HEK293T (cell line): Measurements from ENCODE around the gene KIF5B.
A peak's percentile ranks its signal among the peaks of the same experiment; 100 is the strongest.

ENCODE experiments used
- CTCF ChIA-PET: fragments of 350-600 bp; formaldehyde crosslinking; extraction: SDS; loops from one replicate; lab custom pipeline; 2021; ENCODE audit warnings: antibody characterized with exemption, inconsistent platforms; lab: Yijun Ruan, JAX
- POLR2A ChIA-PET: fragments of 350-600 bp; formaldehyde crosslinking; extraction: SDS; loops from one replicate; lab custom pipeline; 2020; ENCODE audit warnings: antibody characterized with exemption, inconsistent platforms; lab: Yijun Ruan, JAX
- DNase-seq: peaks from one replicate; pipeline ENCODE4 v3.0.0; 2012; ENCODE audit warnings: mixed read lengths; ENCODE audit errors: extremely low spot score
- ARNT ChIP-seq: fragments of 450-650 bp; IDR thresholded peaks from 2 replicates; pipeline ENCODE4 v1.6.1; 2017; ENCODE audit warnings: mild to moderate bottlenecking
- BHLHE40 ChIP-seq: fragments of 450-650 bp; IDR thresholded peaks from 2 replicates; pipeline ENCODE4 v1.6.1; 2016; ENCODE audit warnings: mild to moderate bottlenecking, moderate library complexity, borderline replicate concordance
- CTBP1 ChIP-seq: fragments of 450-650 bp; IDR thresholded peaks from 2 replicates; pipeline ENCODE4 v1.6.1; 2016; ENCODE audit warnings: borderline replicate concordance
- ELF4 ChIP-seq: fragments of 450-650 bp; IDR thresholded peaks from 2 replicates; pipeline ENCODE4 v1.6.1; 2017; ENCODE audit warnings: antibody characterized with exemption
- FOXA1 ChIP-seq: fragments of 450-650 bp; IDR thresholded peaks from 2 replicates; pipeline ENCODE4 v1.6.1; 2016; ENCODE audit warnings: mild to moderate bottlenecking
- FOXK2 ChIP-seq: fragments of 450-650 bp; IDR thresholded peaks from 2 replicates; pipeline ENCODE4 v1.6.1; 2016; ENCODE audit warnings: mild to moderate bottlenecking
- FOXM1 ChIP-seq: fragments of 450-650 bp; IDR thresholded peaks from 2 replicates; pipeline ENCODE4 v1.6.1; 2017; ENCODE audit warnings: mild to moderate bottlenecking, borderline replicate concordance
- HDGF ChIP-seq: fragments of 450-650 bp; IDR thresholded peaks from 2 replicates; pipeline ENCODE4 v1.6.1; 2017; ENCODE audit warnings: antibody characterized with exemption, borderline replicate concordance
- L3MBTL2 ChIP-seq: fragments of 450-650 bp; conservative IDR thresholded peaks from 2 replicates; pipeline ENCODE4 v1.6.1; 2016; ENCODE audit warnings: mild to moderate bottlenecking
- LEF1 ChIP-seq: fragments of 450-650 bp; IDR thresholded peaks from 2 replicates; pipeline ENCODE4 v1.6.1; 2017; ENCODE audit warnings: mild to moderate bottlenecking, borderline replicate concordance
- NFRKB ChIP-seq: fragments of 450-650 bp; IDR thresholded peaks from 2 replicates; pipeline ENCODE4 v1.6.1; 2016; ENCODE audit warnings: mild to moderate bottlenecking, moderate library complexity
- PKNOX1 ChIP-seq: fragments of 450-650 bp; IDR thresholded peaks from 2 replicates; pipeline ENCODE4 v1.6.1; 2016
- SP1 ChIP-seq: fragments of 450-650 bp; IDR thresholded peaks from 2 replicates; pipeline ENCODE4 v1.6.1; 2017
- SUZ12 ChIP-seq: fragments of 450-650 bp; IDR thresholded peaks from 2 replicates; pipeline ENCODE4 v1.6.1; 2016; ENCODE audit warnings: mild to moderate bottlenecking
- TARDBP ChIP-seq: fragments of 450-650 bp; IDR thresholded peaks from 2 replicates; pipeline ENCODE4 v1.6.1; 2016
- ZNF384 ChIP-seq: fragments of 450-650 bp; IDR thresholded peaks from 2 replicates; pipeline ENCODE4 v1.6.1; 2016

The KIF5B gene

GRCh38 chr10:32095116-32095733, 39.0 kb upstream of the KIF5B start:
- no peak for DNase-seq
- CTCF ChIA-PET: no interaction called here
- TF ChIP-seq FOXK2 (no peak), ZNF384 (peak; percentile 52)
- POLR2A ChIA-PET: no interaction called here

GRCh38 chr10:32093650-32094049, 37.4 kb upstream of the KIF5B start:
- no peak for DNase-seq
- ChIA-PET POLR2A (no interaction called here), CTCF (no interaction called here)
- TF ChIP-seq NFRKB (no peak), ARNT (no peak), ELF4 (no peak), FOXM1 (no peak), TARDBP (no peak), HDGF (no peak), SP1 (no peak), FOXA1 (no peak), CTBP1 (no peak), LEF1 (no peak), FOXK2 (no peak), ZNF384 (no peak), L3MBTL2 (no peak)

DNA sequence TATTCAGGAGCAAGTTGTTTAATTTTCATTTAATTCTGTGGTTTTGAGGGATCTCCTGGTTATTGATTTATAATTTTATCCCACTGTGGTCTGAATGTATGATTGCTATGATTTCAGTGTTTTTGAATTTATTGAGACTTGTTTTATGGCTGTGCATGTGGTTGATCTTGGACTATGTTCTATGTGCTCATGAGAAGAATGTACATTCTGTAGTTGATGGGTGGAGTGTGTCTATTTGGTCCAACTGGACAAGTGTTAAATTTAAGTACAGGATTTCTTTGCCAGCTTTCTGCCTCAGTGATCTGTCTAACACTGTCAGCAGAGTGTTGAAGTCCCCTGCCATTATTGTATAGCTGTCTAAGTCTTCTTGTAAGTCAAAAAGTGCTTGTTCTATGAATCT, 34.8 kb upstream of the KIF5B start:
- no peak for DNase-seq
- POLR2A ChIA-PET: no interaction called here
- TF ChIP-seq NFRKB: no peak
- TF ChIP-seq SUZ12: no peak
- no peak for TF ChIP-seq LEF1
- no peak for TF ChIP-seq HDGF
- TF ChIP-seq ZNF384: no peak
- TF ChIP-seq FOXA1: no peak
- no peak for TF ChIP-seq CTBP1
- no peak for TF ChIP-seq FOXK2
- TF ChIP-seq FOXM1: no peak
- TF ChIP-seq PKNOX1: no peak
- no peak for TF ChIP-seq SP1
- TF ChIP-seq ARNT: no peak
- TF ChIP-seq TARDBP: no peak
- no peak for TF ChIP-seq BHLHE40
- TF ChIP-seq L3MBTL2: no peak
- CTCF ChIA-PET: no interaction called here

GRCh38 chr10:32084185-32084851, 28.1 kb upstream of the KIF5B start:
- POLR2A ChIA-PET: no interaction called here
- no peak for TF ChIP-seq L3MBTL2
- no peak for TF ChIP-seq CTBP1
- no peak for TF ChIP-seq HDGF
- TF ChIP-seq ARNT: no peak
- no peak for TF ChIP-seq ELF4
- TF ChIP-seq LEF1: no peak
- TF ChIP-seq BHLHE40: no peak
- no peak for TF ChIP-seq TARDBP
- TF ChIP-seq ZNF384: no peak
- TF ChIP-seq SUZ12: no peak
- no peak for TF ChIP-seq FOXA1
- no peak for TF ChIP-seq FOXK2
- TF ChIP-seq PKNOX1: no peak
- TF ChIP-seq FOXM1: no peak
- TF ChIP-seq SP1: no peak
- no peak for TF ChIP-seq NFRKB
- CTCF ChIA-PET: no interaction called here
- DNase-seq: no peak

DNA sequence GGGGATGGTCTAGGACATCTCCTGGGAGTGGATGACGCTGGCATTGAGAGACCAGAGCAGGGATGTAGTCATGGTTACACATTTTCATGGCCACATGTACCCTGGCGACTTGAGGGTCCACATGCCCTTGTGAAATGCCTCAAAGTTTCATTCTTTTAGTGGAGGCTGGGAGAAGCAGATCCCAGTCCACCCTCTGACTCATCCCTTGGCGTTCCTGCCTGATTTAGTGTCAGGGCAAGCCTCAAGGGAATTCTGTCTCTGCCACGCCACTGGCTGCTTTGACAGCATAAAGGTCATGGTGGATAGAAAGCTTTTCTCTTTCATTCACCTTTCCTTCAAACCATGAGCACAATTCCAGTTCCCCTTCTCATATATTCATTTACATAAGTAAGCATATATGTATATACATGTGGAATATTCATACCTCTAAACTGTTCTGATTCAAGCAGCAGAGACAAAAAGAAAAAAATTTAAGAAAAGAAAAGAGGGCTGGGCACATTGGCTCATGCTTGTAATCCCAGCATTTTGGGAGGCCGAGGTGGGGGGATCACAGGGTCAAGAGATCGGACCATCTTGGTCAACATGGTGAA, 21.8 kb upstream of the KIF5B start:
- ChIA-PET POLR2A (no interaction called here), CTCF (no interaction called here)
- TF ChIP-seq SUZ12: no peak
- no peak for DNase-seq

DNA sequence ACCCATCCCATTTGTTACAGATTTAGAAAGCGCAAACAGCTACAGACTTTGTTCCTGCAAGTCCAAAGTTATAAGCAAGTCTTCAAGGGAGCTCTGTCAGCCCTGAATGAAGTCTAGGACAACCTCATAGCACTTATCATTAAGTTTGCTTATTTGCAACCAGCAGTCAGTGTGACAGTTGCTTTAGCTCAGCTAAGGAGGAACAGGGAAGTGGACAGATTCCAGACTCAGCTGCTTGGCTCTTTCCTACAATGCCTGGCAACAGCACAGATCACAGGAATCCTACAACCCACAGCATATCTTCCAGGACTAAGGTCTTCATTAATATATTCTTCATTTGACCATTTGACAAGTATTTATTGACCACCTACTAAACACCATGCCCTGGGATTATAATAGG, 17.4 kb upstream of the KIF5B start:
- ChIA-PET POLR2A (no interaction called here), CTCF (no interaction called here)
- TF ChIP-seq NFRKB (no peak), PKNOX1 (no peak), CTBP1 (no peak), ARNT (no peak), SP1 (no peak), HDGF (no peak), L3MBTL2 (no peak), FOXK2 (no peak), SUZ12 (no peak), BHLHE40 (no peak), FOXM1 (no peak), TARDBP (no peak), ZNF384 (no peak), ELF4 (no peak), FOXA1 (no peak), LEF1 (no peak)
- no peak for DNase-seq
